ENCODE measurements around the gene GARIN5A.

GRCh38 chr19:50490991-50491472 lies 14.4 kb upstream of the GARIN5A start:
- no peak for TF ChIP-seq ATF3 (IDR thresholded peaks at IDR 0.05)
- no peak for TF ChIP-seq ATF3 (CRISPR knock-in tag; conservative IDR thresholded peaks at IDR 0.05)
- no peak for TF ChIP-seq CHD7 (IDR thresholded peaks at IDR 0.05; ENCODE audit: low read depth, low read length)
- TF ChIP-seq NFE2 (IDR thresholded peaks at IDR 0.05; ENCODE audit: low read depth), result no peak
- no peak for TF ChIP-seq XRCC3 (IDR thresholded peaks at IDR 0.05)
- TF ChIP-seq KDM1A (IDR thresholded peaks at IDR 0.05), result no peak
- no peak for TF ChIP-seq POLR2A (conservative IDR thresholded peaks at IDR 0.05)
- TF ChIP-seq HEY1 (CRISPR knock-in tag; IDR thresholded peaks at IDR 0.05; ENCODE audit: borderline replicate concordance), result no peak
- TF ChIP-seq TAF1 (IDR thresholded peaks at IDR 0.05; ENCODE audit: control insufficient read depth, extremely low read depth, insufficient read depth, low read length, severe bottlenecking), result no peak
